Endothelial cell of umbilical vein (primary cell): ENCODE results near the gene CD163. TPM values are rescaled to one million over a fixed set of nuclear protein-coding genes. Genes with fewer than 3 reads are reported as not detected.

Experiments used
- BruUV-seq: library from RNA; stranded (reverse); fragments of 400-500 nt; replicated peaks from 2 replicates; lab custom pipeline; 2021; lab: Mats Ljungman, UMichigan
- CTCF ChIA-PET: fragments of 300-600, 350-600 bp; sonication (Branson Sonifier 250); formaldehyde crosslinking; loops from one replicate; lab custom pipeline; 2021; ENCODE audit warnings: antibody characterized with exemption, inconsistent platforms; lab: Charles Lee
- POLR2A ChIA-PET: fragments of 300-600, 350-600 bp; sonication (Branson Sonifier 250); formaldehyde crosslinking; loops from one replicate; lab custom pipeline; 2021; ENCODE audit warnings: antibody characterized with exemption, inconsistent platforms; lab: Charles Lee
- DNase-seq: peaks from one replicate; pipeline ENCODE4 v3.0.0-alpha.2; 2011; ENCODE audit warnings: low read depth, low spot score
- FAIRE-seq: peaks from 2 replicates; lab custom pipeline; 2011; peaks lifted over from hg19 to GRCh38; lab: Jason Lieb, UNC
- H2AFZ ChIP-seq: 2 replicates; pipeline ENCODE4 v1.6.0; 2012; ENCODE audit warnings: low read depth, low read length, control low read depth, inconsistent platforms
- H3K27ac ChIP-seq: 2 replicates; pipeline ENCODE4 v1.5.1; 2011; ENCODE audit warnings: low read depth, mild to moderate bottlenecking, control low read depth, low read length, moderate library complexity; ENCODE audit not compliant: insufficient read depth
- H3K27me3 ChIP-seq, 2 experiments: 2 replicates each; pipeline versions ENCODE4 v1.6.0 to v1.6.1; 2011; ENCODE audit warnings: low read length in 2 of 2, mixed read lengths in 1 of 2; ENCODE audit not compliant: control insufficient read depth in 2 of 2, insufficient read depth in 2 of 2
- H3K36me3 ChIP-seq, 2 experiments: 2 replicates in 1 of 2; 3 replicates in 1 of 2; pipeline ENCODE4 v1.5.1; 2011; ENCODE audit warnings: low read length in 2 of 2, mild to moderate bottlenecking in 1 of 2, moderate library complexity in 1 of 2; ENCODE audit not compliant: control insufficient read depth in 2 of 2, insufficient read depth in 2 of 2; ENCODE audit errors: extremely low read depth in 1 of 2
- H3K4me1 ChIP-seq: 3 replicates; pipeline ENCODE4 v1.5.1; 2011; ENCODE audit warnings: mild to moderate bottlenecking, low read length; ENCODE audit not compliant: control insufficient read depth, insufficient read depth; ENCODE audit errors: extremely low read depth
- H3K4me2 ChIP-seq: 2 replicates; pipeline ENCODE4 v1.6.1; 2011; ENCODE audit warnings: low read length, control low read depth, mixed read lengths; ENCODE audit not compliant: insufficient read depth
- H3K4me3 ChIP-seq, 3 experiments: fragments of 200-600 bp in 1 of 3; sonication (generic), shearing (Covaris generic) in 1 of 3; replicated peaks in 1 of 3; 2 replicates each; pipeline ENCODE4 v1.5.1; 2011 to 2016; ENCODE audit warnings: control low read depth in 3 of 3, low read length in 3 of 3, mild to moderate bottlenecking in 2 of 3, inconsistent platforms in 1 of 3, low read depth in 1 of 3, moderate library complexity in 1 of 3; ENCODE audit not compliant: insufficient read depth in 1 of 3
- H3K79me2 ChIP-seq: 2 replicates; pipeline ENCODE4 v1.6.0; 2012; ENCODE audit warnings: low read length, inconsistent platforms; ENCODE audit not compliant: control insufficient read depth, insufficient read depth
- H3K9ac ChIP-seq: replicated peaks from 2 replicates; pipeline ENCODE3; 2011; ENCODE audit warnings: low read length, control low read depth; ENCODE audit not compliant: insufficient read depth; ENCODE audit errors: extremely low read depth
- H3K9me1 ChIP-seq: replicated peaks from 3 replicates; pipeline ENCODE4 v1.6.0; 2011; ENCODE audit warnings: mild to moderate bottlenecking, low read length; ENCODE audit not compliant: control insufficient read depth, insufficient read depth; ENCODE audit errors: extremely low read depth
- H3K9me3 ChIP-seq: replicated peaks from 2 replicates; pipeline ENCODE4 v1.5.1; 2012; ENCODE audit warnings: low read length, inconsistent platforms; ENCODE audit not compliant: control insufficient read depth, insufficient read depth
- H4K20me1 ChIP-seq: replicated peaks from 2 replicates; pipeline ENCODE3; 2011; ENCODE audit warnings: mild to moderate bottlenecking, low read length; ENCODE audit not compliant: control insufficient read depth, insufficient read depth; ENCODE audit errors: extremely low read depth
- EZH2 ChIP-seq: IDR thresholded peaks from 2 replicates; pipeline ENCODE4 v1.6.1; 2012; ENCODE audit warnings: borderline replicate concordance, low read depth, mild to moderate bottlenecking, moderate library complexity, low read length, inconsistent platforms; ENCODE audit not compliant: severe bottlenecking
- GATA2 ChIP-seq: IDR thresholded peaks from 2 replicates; pipeline ENCODE4 v1.7.0; 2011; ENCODE audit warnings: low read depth, mild to moderate bottlenecking, moderate library complexity, mixed read lengths, low read length; ENCODE audit not compliant: insufficient read length, insufficient read depth
- JUN ChIP-seq: IDR thresholded peaks from 2 replicates; pipeline ENCODE4 v1.6.1; 2011; ENCODE audit warnings: borderline replicate concordance, low read depth; ENCODE audit not compliant: insufficient read length, insufficient read depth
- MYC ChIP-seq: IDR thresholded peaks from one replicate; pipeline ENCODE4 v1.6.1; 2011; ENCODE audit warnings: mild to moderate bottlenecking, low read depth, low read length
- POLR2A ChIP-seq: IDR thresholded peaks from 2 replicates; pipeline ENCODE4 v1.6.1; 2012; ENCODE audit warnings: low read depth, mild to moderate bottlenecking, control low read depth, low read length
- POLR2AphosphoS5 ChIP-seq: IDR thresholded peaks from 2 replicates; pipeline ENCODE4 v1.6.1; 2012; ENCODE audit warnings: low read depth, mild to moderate bottlenecking, control low read depth, low read length, moderate library complexity; ENCODE audit not compliant: insufficient read depth
- dilution Hi-C: fragments of 300-500 bp; cut with MboI; formaldehyde crosslinking; loops from one replicate; pipeline ENCODE4 v1.15.0; 2019; ENCODE audit warnings: low sequenced_read_pairs; ENCODE audit not compliant: extremely low pct_ligation_motif_present
- intact Hi-C: fragments of 100-400 bp; cut with micrococcal nuclease; formaldehyde crosslinking; loops from one replicate; pipeline ENCODE4 v1.10.0; 2022
- polyA plus RNA-seq, 4 experiments: library from polyadenylated mRNA; depleted of rRNA in 3 of 4; stranded (reverse) in 3 of 4; unstranded in 1 of 4; fragments of >200 nt; gene quantifications; 2 replicates each; pipeline versions ENCODE4 v1.2.1 to v1.2.3, GENCODE V29; 2011 to 2012; ENCODE audit warnings: missing spikeins in 1 of 4
- total RNA-seq: library from RNA; stranded (reverse); gene quantifications from 2 replicates; pipeline ENCODE4 v1.2.3, GENCODE V29; 2021
- TF ChIP-seq, protein P1 (sequence below), 2 donors: IDR thresholded peaks; 1 replicate in 1 of 2; 2 replicates in 1 of 2; pipeline ENCODE4 v1.5.1; 2011; ENCODE audit warnings: low read length in 2 of 2, mild to moderate bottlenecking in 2 of 2, moderate library complexity in 2 of 2, control low read depth in 1 of 2, inconsistent platforms in 1 of 2, low read depth in 1 of 2; ENCODE audit not compliant: insufficient read depth in 1 of 2; ENCODE audit errors: extremely low read depth in 1 of 2
- TF ChIP-seq, protein P2 (sequence below): IDR thresholded peaks from 2 replicates; pipeline ENCODE4 v1.6.1; 2011; ENCODE audit not compliant: insufficient read depth, insufficient read length

Gene CD163
- total and polyA plus RNA-seq, 2 donors (not counting 3 experiments of a cell fraction or from before 2014, with no cell fraction given): not detected

DNA sequence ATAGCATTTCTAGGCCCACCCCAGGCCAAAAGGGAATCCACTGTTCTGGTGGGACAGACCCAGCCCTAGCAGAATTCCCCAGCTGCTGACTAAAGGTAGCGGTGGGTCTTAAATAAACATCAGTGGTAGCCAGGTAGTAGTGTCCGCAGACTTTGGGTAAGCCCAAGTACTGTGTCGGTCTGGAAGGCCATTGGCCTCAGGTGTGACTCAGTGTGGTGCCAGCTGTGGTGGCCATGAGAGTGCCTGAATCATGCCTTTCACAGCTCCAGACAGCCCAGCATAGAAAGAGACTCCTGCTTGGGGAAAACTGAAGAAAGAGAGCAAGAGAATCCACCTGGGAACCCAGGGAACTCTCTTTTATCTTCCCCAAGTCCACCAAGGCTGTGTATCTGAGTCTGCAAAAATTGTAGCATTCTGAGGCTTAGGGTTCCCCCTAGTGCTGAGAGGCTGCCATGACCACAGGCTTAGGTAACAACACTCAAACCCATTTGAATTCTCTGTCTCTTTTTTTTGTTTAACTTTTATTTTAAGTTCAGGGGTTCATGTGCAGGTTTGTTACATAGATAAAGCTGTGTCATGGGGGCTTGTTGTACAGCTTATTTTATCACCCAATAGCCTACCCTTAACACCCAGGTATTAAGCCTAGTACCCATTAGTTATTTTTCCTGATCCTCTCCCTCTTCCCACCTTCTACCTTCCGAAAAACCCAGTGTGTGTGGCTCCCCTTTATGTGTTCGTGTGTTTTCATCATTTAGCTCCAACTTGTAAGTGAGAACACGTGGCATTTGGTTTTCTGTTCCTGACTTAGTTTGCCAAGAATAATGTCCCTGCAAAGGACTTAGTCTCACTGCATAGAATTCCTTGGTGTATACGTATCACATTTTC is 43.0 kb downstream of the CD163 start:
- BruUV-seq: no TSS peak
- Histone ChIP-seq H3K36me3 (no peaks in the 10 kb centered on the region), H3K9ac (no peak overlapping the region), H3K27me3 (peaks cover 2 to 4% of the 10 kb centered on the region in 2 experiments), H3K4me2 (no peak overlapping the region), H3K27ac (no peak overlapping the region), H3K9me3 (no peaks in the 10 kb centered on the region), H3K79me2 (no peaks in the 10 kb centered on the region), H3K9me1 (no peaks in the 10 kb centered on the region), H4K20me1 (no peaks in the 10 kb centered on the region), H3K4me1 (no peaks in the 10 kb centered on the region), H3K4me3 (no peak overlapping the region), H2AFZ (no peak overlapping the region)
- FAIRE-seq (peak; percentile 74), DNase-seq (peak; percentile 73)
- ChIA-PET POLR2A (no interaction called here), CTCF (interaction anchor here (1.2 to 4.5 kb wide), 5 partner anchors 87 to 236 kb away, joined by 3 to 35 read pairs (median 4); no protein-coding TSS in a partner anchor)
- intact Hi-C loops (loop anchor here (1.0 kb wide), 5 partner anchors 86 to 318 kb away; no protein-coding TSS in a partner anchor), dilution Hi-C loops (no loop called here)
- no peak for TF ChIP-seq EZH2
- TF ChIP-seq, protein P1, sequence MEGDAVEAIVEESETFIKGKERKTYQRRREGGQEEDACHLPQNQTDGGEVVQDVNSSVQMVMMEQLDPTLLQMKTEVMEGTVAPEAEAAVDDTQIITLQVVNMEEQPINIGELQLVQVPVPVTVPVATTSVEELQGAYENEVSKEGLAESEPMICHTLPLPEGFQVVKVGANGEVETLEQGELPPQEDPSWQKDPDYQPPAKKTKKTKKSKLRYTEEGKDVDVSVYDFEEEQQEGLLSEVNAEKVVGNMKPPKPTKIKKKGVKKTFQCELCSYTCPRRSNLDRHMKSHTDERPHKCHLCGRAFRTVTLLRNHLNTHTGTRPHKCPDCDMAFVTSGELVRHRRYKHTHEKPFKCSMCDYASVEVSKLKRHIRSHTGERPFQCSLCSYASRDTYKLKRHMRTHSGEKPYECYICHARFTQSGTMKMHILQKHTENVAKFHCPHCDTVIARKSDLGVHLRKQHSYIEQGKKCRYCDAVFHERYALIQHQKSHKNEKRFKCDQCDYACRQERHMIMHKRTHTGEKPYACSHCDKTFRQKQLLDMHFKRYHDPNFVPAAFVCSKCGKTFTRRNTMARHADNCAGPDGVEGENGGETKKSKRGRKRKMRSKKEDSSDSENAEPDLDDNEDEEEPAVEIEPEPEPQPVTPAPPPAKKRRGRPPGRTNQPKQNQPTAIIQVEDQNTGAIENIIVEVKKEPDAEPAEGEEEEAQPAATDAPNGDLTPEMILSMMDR (IDR thresholded peaks at IDR 0.05; ENCODE audit: extremely low read depth in 1 of 2, insufficient read depth in 1 of 2, low read depth in 1 of 2, low read length in 2 of 2): peak; percentile 83 to 86

DNA sequence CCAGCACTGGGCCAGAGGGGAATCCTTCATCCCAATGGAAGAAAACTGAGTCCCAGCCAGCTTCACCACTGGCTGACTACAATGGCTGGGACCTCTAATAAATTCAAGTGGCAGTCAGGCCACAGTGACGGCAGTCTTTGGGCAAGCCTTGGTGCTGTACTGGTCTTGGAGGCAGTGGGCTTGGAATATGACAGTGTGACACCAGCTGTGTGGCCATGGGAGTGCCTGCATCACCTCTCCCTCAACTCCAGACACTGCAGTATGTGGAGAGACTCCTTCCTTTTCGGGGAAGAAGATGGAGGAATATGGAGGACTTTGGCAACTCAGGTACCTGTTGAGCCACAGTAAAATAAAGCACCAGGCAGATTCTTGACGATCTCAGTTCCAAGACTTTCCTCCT is 43.6 kb downstream of the CD163 start:
- H3K9me1 ChIP-seq: no peaks in the 10 kb centered on the region
- ChIA-PET CTCF (interaction anchor here (1.2 to 4.5 kb wide), 3 partner anchors 130 to 139 kb away, joined by 3 to 35 read pairs (median 7); no protein-coding TSS in a partner anchor), POLR2A (no interaction called here)
- FAIRE-seq (no peak), DNase-seq (no peak)
- H3K4me1 ChIP-seq: no peaks in the 10 kb centered on the region
- no peak overlapping the region for H3K27ac ChIP-seq
- no peak overlapping the region for H3K9ac ChIP-seq
- no TSS peak for BruUV-seq
- H4K20me1 ChIP-seq: no peaks in the 10 kb centered on the region
- intact Hi-C loops: loop anchor here (1.0 kb wide), 5 partner anchors 86 to 318 kb away; no protein-coding TSS in a partner anchor
- no peak overlapping the region for H2AFZ ChIP-seq
- H3K79me2 ChIP-seq: no peaks in the 10 kb centered on the region
- no peak overlapping the region for H3K4me3 ChIP-seq
- dilution Hi-C loops: no loop called here
- no peak overlapping the region for H3K4me2 ChIP-seq
- H3K9me3 ChIP-seq: no peaks in the 10 kb centered on the region
- TF ChIP-seq MYC: no peak
- TF ChIP-seq EZH2: no peak
- no peak for TF ChIP-seq POLR2A
- no peak for TF ChIP-seq POLR2AphosphoS5
- TF ChIP-seq, protein P2, sequence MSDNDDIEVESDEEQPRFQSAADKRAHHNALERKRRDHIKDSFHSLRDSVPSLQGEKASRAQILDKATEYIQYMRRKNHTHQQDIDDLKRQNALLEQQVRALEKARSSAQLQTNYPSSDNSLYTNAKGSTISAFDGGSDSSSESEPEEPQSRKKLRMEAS: no peak
- TF ChIP-seq GATA2: no peak
- TF ChIP-seq JUN: no peak
- H3K36me3 ChIP-seq: no peaks in the 10 kb centered on the region
- peaks cover 0 to 4% of the 10 kb centered on the region in 2 experiments for H3K27me3 ChIP-seq
